ENCODE measurements around the gene RBMY1F. TPM values are rescaled to one million over a fixed set of nuclear protein-coding genes. Genes with fewer than 3 reads are reported as not detected.
"Not testable (repeated sequence)": the region's sequence is repeated elsewhere in the genome, so short reads cannot be mapped to it uniquely, and the experiment has no call there.

The RBMY1F gene
- total RNA-seq, result not detected in 2 replicates

GRCh38 chrY:22182823-22183222 is at the start of gene RBMY1F:
TSS of gene RBMY1F (minus strand) at chrY:22182923. CDS start at chrY:22180969, 1,954 bp downstream.
- not testable (repeated sequence) for DNase-seq (ENCODE audit: low read depth); H3K36me3 ChIP-seq (ENCODE audit: control insufficient read depth, insufficient read depth, low read length)

GRCh38 chrY:22151144-22151543 is 31.6 kb downstream of the RBMY1F start:
- not testable (repeated sequence) for H3K36me3 ChIP-seq (ENCODE audit: control insufficient read depth, insufficient read depth, low read length); H3K4me3 ChIP-seq (ENCODE audit: low read depth, low read length); DNase-seq (ENCODE audit: low read depth); H3K27me3 ChIP-seq (ENCODE audit: control insufficient read depth, insufficient read depth, low read length)

More at GRCh38 chrY:22182823-22183222, at the start of gene RBMY1F:
- not testable (repeated sequence) for H3K27me3 ChIP-seq (ENCODE audit: control insufficient read depth, insufficient read depth, low read length); H3K4me3 ChIP-seq (ENCODE audit: low read depth, low read length)

GRCh38 chrY:22141011-22141695 is 41.6 kb downstream of the RBMY1F start:
- H3K27me3 ChIP-seq (ENCODE audit: control insufficient read depth, insufficient read depth, low read length); DNase-seq (ENCODE audit: low read depth); H3K4me3 ChIP-seq (ENCODE audit: low read depth, low read length); H3K36me3 ChIP-seq (ENCODE audit: control insufficient read depth, insufficient read depth, low read length): not testable (repeated sequence)

GRCh38 chrY:22134719-22135118 is 48.0 kb downstream of the RBMY1F start:
- not testable (repeated sequence) for H3K36me3 ChIP-seq (ENCODE audit: control insufficient read depth, insufficient read depth, low read length); DNase-seq (ENCODE audit: low read depth); H3K4me3 ChIP-seq (ENCODE audit: low read depth, low read length); H3K27me3 ChIP-seq (ENCODE audit: control insufficient read depth, insufficient read depth, low read length)

GRCh38 chrY:22130494-22130893 is 52.2 kb downstream of the RBMY1F start:
- not testable (repeated sequence) for H3K27me3 ChIP-seq (ENCODE audit: control insufficient read depth, insufficient read depth, low read length); H3K36me3 ChIP-seq (ENCODE audit: control insufficient read depth, insufficient read depth, low read length); H3K4me3 ChIP-seq (ENCODE audit: low read depth, low read length); DNase-seq (ENCODE audit: low read depth)

Other genes with a start within 250 kb of the RBMY1F start
- not detected in 2 replicates for gene RBMY1J, start 220.5 kb upstream of the RBMY1F start, total RNA-seq